Heart left ventricle (tissue), 13 donors: Measurements from ENCODE around the gene UQCRH.

Experiments used
- POLR2A ChIP-seq, 2 donors: fragments of 450-650 bp; IDR thresholded peaks; one replicate each; pipeline ENCODE4 v1.6.1; 2017; ENCODE audit warnings: antibody characterized with exemption in 2 of 2, mild to moderate bottlenecking in 2 of 2, moderate library complexity in 2 of 2
- TF ChIP-seq, protein P1 (sequence below), 12 donors: fragments of 200-600 bp; sonication (generic) in 4 of 12; IDR thresholded peaks; one replicate each; pipeline versions ENCODE4 v1.5.0 to v1.8.0; 2018 to 2022; ENCODE audit warnings: antibody characterized with exemption in 12 of 12, mild to moderate bottlenecking in 5 of 12
- donor health status: ischemic (EF 13 %, LVEDD 7.1; RV severe dilation, severe dysfunction).
- donor health status: DM: no; HTN: yes; CAD: no.
- donor health status: DM: no; HTN: no; CAD: no.
- donor health status: ischemic (EF 25% LVEDD 6.9; RV normal size, moderate dysfunction).
- donor health status: ischemic (EF 25% LVEDD 5.7; RV mildly dilated, moderate dysfunction).
- donor health status: ischemic (EF 35%, LVEDD 5.7; RV mildly dilated, moderate dysfunction).
- donor health status: nonischemic (EF 11% LVEDD 7.7; RV severe dilation, severe dysfunction).
- donor health status: DM: yes; HTN: yes; CAD: no.
- donor health status: PGD.
- donor health status: ischemic (EF 29% LVEDD 5.4; RV normal size, mild dysfunction).
- donor health status: nonischemic (EF 23%, LVEDD 6.1; RV moderate dilation, normal function).

DNA sequence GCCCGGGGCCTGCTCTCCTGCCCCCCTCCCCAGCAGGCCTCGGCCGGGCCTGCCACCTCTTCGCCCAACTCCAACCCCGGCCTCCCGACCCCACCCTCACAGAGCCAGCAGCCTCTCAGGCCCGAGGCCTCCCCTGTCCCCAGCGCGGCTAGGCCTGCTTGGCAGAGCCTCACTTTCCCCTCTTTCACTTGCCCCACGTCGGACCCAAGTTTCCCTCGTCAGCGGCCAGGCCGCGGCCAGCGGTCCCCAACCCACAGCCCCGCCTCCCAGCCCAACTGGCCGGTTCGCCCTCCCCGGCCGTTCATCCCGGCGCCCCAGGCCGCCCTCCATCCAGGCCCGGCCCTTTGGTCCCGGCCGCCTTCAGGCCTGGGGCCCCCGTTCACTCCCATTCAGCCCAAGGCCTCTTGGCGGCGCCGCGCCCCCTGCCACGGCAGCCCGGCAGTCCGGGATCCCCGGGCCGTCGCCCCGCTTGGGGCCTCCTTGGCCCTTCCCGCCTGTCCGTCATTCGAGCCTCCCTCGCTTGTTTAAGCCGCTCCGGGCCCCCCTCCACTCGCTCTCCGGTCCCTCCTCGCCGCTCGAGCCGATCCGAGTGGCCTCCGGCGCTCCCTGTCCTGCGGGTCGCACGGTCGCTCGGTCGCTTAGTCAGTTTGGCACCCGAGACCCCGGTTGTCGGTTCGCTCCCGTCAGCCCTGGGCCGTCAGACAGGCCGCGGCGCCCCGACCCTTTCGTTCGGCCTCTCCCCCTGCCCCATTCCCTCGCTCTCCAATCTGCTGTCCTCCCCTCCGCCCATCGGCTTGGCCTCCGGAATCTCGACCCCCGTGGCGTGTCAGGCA is 1.5 kb upstream of the UQCRH start:
- TF ChIP-seq, protein P1, sequence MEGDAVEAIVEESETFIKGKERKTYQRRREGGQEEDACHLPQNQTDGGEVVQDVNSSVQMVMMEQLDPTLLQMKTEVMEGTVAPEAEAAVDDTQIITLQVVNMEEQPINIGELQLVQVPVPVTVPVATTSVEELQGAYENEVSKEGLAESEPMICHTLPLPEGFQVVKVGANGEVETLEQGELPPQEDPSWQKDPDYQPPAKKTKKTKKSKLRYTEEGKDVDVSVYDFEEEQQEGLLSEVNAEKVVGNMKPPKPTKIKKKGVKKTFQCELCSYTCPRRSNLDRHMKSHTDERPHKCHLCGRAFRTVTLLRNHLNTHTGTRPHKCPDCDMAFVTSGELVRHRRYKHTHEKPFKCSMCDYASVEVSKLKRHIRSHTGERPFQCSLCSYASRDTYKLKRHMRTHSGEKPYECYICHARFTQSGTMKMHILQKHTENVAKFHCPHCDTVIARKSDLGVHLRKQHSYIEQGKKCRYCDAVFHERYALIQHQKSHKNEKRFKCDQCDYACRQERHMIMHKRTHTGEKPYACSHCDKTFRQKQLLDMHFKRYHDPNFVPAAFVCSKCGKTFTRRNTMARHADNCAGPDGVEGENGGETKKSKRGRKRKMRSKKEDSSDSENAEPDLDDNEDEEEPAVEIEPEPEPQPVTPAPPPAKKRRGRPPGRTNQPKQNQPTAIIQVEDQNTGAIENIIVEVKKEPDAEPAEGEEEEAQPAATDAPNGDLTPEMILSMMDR (IDR thresholded peaks at IDR 0.05), result peak in 5 of 12 donors; percentile 22 to 38 (median 30)
- no peak for TF ChIP-seq POLR2A (IDR thresholded peaks at IDR 0.05)
